H1 (cell line): Measurements from ENCODE around the gene SCGN. TPM values are rescaled to one million over a fixed set of nuclear protein-coding genes. Genes with fewer than 3 reads are reported as not detected.

ENCODE experiments used
- CTCF ChIA-PET: fragments of 300-600 bp; sonication (Branson Sonifier 250); formaldehyde crosslinking; loops from one replicate; lab custom pipeline; 2021; ENCODE audit not compliant: partially characterized antibody; lab: Charles Lee
- POLR2A ChIA-PET: fragments of 300-600 bp; sonication (Branson Sonifier 250); formaldehyde crosslinking; loops from one replicate; lab custom pipeline; 2021; ENCODE audit warnings: inconsistent platforms; ENCODE audit not compliant: partially characterized antibody; lab: Charles Lee
- DNase-seq, 2 experiments: peaks; one replicate each; pipeline versions ENCODE4 v3.0.0 to v3.0.0-alpha.2; 2010 to 2022; ENCODE audit warnings: low spot score in 2 of 2, low read depth in 1 of 2, mixed read lengths in 1 of 2
- FAIRE-seq: peaks from 2 replicates; lab custom pipeline; 2011; peaks lifted over from hg19 to GRCh38; lab: Jason Lieb, UNC
- H2AFZ ChIP-seq: 2 replicates; pipeline ENCODE4 v1.8.1; 2012; ENCODE audit warnings: low read length, inconsistent platforms
- H2AK5ac ChIP-seq: 2 replicates; pipeline ENCODE4 v1.6.1; 2013; ENCODE audit warnings: low read depth, low read length
- H2BK120ac ChIP-seq: replicated peaks from 2 replicates; pipeline ENCODE3; 2013; ENCODE audit warnings: low read depth, low read length, inconsistent platforms
- H2BK12ac ChIP-seq: 2 replicates; pipeline ENCODE4 v1.6.1; 2013; ENCODE audit warnings: low read depth, low read length
- H2BK15ac ChIP-seq: 2 replicates; pipeline ENCODE4 v1.6.1; 2013; ENCODE audit warnings: low read length
- H2BK20ac ChIP-seq: 2 replicates; pipeline ENCODE4 v1.6.1; 2013; ENCODE audit warnings: low read length
- H2BK5ac ChIP-seq: 2 replicates; pipeline ENCODE4 v1.6.1; 2013; ENCODE audit warnings: low read depth, low read length
- H3K14ac ChIP-seq: 2 replicates; pipeline ENCODE4 v1.6.1; 2013; ENCODE audit warnings: inconsistent platforms; ENCODE audit not compliant: insufficient read length
- H3K18ac ChIP-seq: 2 replicates; pipeline ENCODE4 v1.6.1; 2013; ENCODE audit warnings: low read length; ENCODE audit errors: extremely low read depth
- H3K23ac ChIP-seq: 2 replicates; pipeline ENCODE4 v1.6.1; 2013; ENCODE audit warnings: inconsistent platforms; ENCODE audit not compliant: insufficient read length
- H3K23me2 ChIP-seq: 2 replicates; pipeline ENCODE4 v1.6.1; 2013; ENCODE audit warnings: low read depth, low read length
- H3K27ac ChIP-seq: 2 replicates; pipeline ENCODE4 v1.6.1; 2011; ENCODE audit warnings: low read depth, low read length, inconsistent platforms
- H3K27me3 ChIP-seq, 4 experiments: replicated peaks in 1 of 4; 1 replicate in 1 of 4; 2 replicates in 3 of 4; pipeline versions ENCODE4 v1.6.1 to v1.8.1; 2011 to 2013; ENCODE audit warnings: low read length in 3 of 4, mild to moderate bottlenecking in 3 of 4, inconsistent platforms in 2 of 4, mixed read lengths in 2 of 4, moderate library complexity in 1 of 4; ENCODE audit not compliant: control insufficient read depth in 3 of 4, insufficient read depth in 3 of 4; ENCODE audit errors: extremely low read depth in 1 of 4
- H3K36me3 ChIP-seq, 4 experiments: 2 replicates each; pipeline versions ENCODE4 v1.6.1 to v1.8.1; 2011 to 2013; ENCODE audit warnings: mild to moderate bottlenecking in 4 of 4, low read length in 3 of 4, moderate library complexity in 2 of 4, control low read depth in 1 of 4, inconsistent platforms in 1 of 4; ENCODE audit not compliant: insufficient read depth in 4 of 4, control insufficient read depth in 2 of 4
- H3K4ac ChIP-seq: replicated peaks from 2 replicates; pipeline ENCODE3; 2013; ENCODE audit warnings: low read length, low read depth, mixed read lengths, inconsistent platforms; ENCODE audit not compliant: insufficient read length
- H3K4me1 ChIP-seq, 4 experiments: replicated peaks in 1 of 4; 1 replicate in 1 of 4; 2 replicates in 3 of 4; pipeline versions ENCODE4 v1.6.1 to v1.8.1; 2011 to 2013; ENCODE audit warnings: low read length in 3 of 4, inconsistent platforms in 2 of 4, mixed read lengths in 1 of 4; ENCODE audit not compliant: insufficient read depth in 4 of 4, control insufficient read depth in 3 of 4
- H3K4me2 ChIP-seq, 2 experiments: 2 replicates each; pipeline versions ENCODE4 v1.6.1 to v1.8.1; 2011 to 2013; ENCODE audit warnings: low read depth in 2 of 2, low read length in 2 of 2, control low read depth in 1 of 2, inconsistent platforms in 1 of 2, mild to moderate bottlenecking in 1 of 2; ENCODE audit not compliant: insufficient read depth in 1 of 2
- H3K4me3 ChIP-seq, 4 experiments: fragments of 200-600, 300-600 bp in 1 of 4; sonication (generic), shearing (Covaris generic), sonication (Bioruptor Twin) in 1 of 4; 2 replicates each; pipeline versions ENCODE4 v1.5.1 to v1.8.1; 2011 to 2016; ENCODE audit warnings: low read length in 4 of 4, low read depth in 3 of 4, control low read depth in 2 of 4, inconsistent platforms in 2 of 4, mild to moderate bottlenecking in 2 of 4, mixed read lengths in 1 of 4, moderate library complexity in 1 of 4; ENCODE audit not compliant: insufficient read depth in 2 of 4; ENCODE audit errors: extremely low read depth in 1 of 4
- H3K56ac ChIP-seq: replicated peaks from 2 replicates; pipeline ENCODE3; 2013; ENCODE audit warnings: low read depth, mild to moderate bottlenecking, mixed read lengths, low read length, inconsistent platforms; ENCODE audit not compliant: insufficient read length
- H3K79me1 ChIP-seq: 2 replicates; pipeline ENCODE4 v1.6.1; 2013; ENCODE audit warnings: low read depth, low read length, control low read depth
- H3K79me2 ChIP-seq, 2 experiments: 2 replicates each; pipeline versions ENCODE4 v1.6.1 to v1.8.1; 2012 to 2013; ENCODE audit warnings: low read length in 2 of 2, mild to moderate bottlenecking in 2 of 2, inconsistent platforms in 1 of 2; ENCODE audit not compliant: insufficient read depth in 2 of 2, control insufficient read depth in 1 of 2
- H3K9ac ChIP-seq, 4 experiments: replicated peaks in 1 of 4; 1 replicate in 1 of 4; 2 replicates in 3 of 4; pipeline versions ENCODE4 v1.6.1 to v1.8.1; 2011 to 2013; ENCODE audit warnings: low read depth in 3 of 4, low read length in 3 of 4, control low read depth in 2 of 4, mild to moderate bottlenecking in 2 of 4, moderate library complexity in 2 of 4, inconsistent platforms in 1 of 4; ENCODE audit errors: extremely low read depth in 1 of 4
- H3K9me3 ChIP-seq, 2 experiments: 2 replicates each; pipeline versions ENCODE4 v1.6.1 to v1.8.1; 2012 to 2013; ENCODE audit warnings: mild to moderate bottlenecking in 2 of 2, moderate library complexity in 2 of 2, control low read depth in 1 of 2, inconsistent platforms in 1 of 2, low read depth in 1 of 2, low read length in 1 of 2, mixed read lengths in 1 of 2; ENCODE audit not compliant: insufficient read depth in 2 of 2
- H4K20me1 ChIP-seq, 2 experiments: replicated peaks in 1 of 2; 2 replicates each; pipeline versions ENCODE3 to v1.8.1; 2011 to 2013; ENCODE audit warnings: inconsistent platforms in 2 of 2, low read length in 2 of 2, mild to moderate bottlenecking in 1 of 2; ENCODE audit not compliant: insufficient read depth in 2 of 2, control insufficient read depth in 1 of 2
- H4K5ac ChIP-seq: 2 replicates; pipeline ENCODE4 v1.6.1; 2013; ENCODE audit warnings: low read length, low read depth, mixed read lengths, inconsistent platforms; ENCODE audit not compliant: insufficient read length
- H4K8ac ChIP-seq: 2 replicates; pipeline ENCODE4 v1.8.0; 2013; ENCODE audit warnings: mild to moderate bottlenecking, moderate library complexity, low read length, inconsistent platforms; ENCODE audit not compliant: insufficient read depth; ENCODE audit errors: extremely low read depth
- H4K91ac ChIP-seq: replicated peaks from 2 replicates; pipeline ENCODE3; 2013; ENCODE audit warnings: low read length, mixed read lengths, inconsistent platforms; ENCODE audit not compliant: insufficient read length
- CHD1 ChIP-seq: IDR thresholded peaks from 2 replicates; pipeline ENCODE4 v1.6.1; 2012; ENCODE audit warnings: low read depth, low read length, improper control_type of control experiment
- EP300 ChIP-seq, 2 experiments: IDR thresholded peaks; 1 replicate in 1 of 2; 2 replicates in 1 of 2; pipeline ENCODE4 v1.6.1; 2011 to 2012; ENCODE audit warnings: low read depth in 2 of 2, low read length in 2 of 2, mild to moderate bottlenecking in 2 of 2, borderline replicate concordance in 1 of 2, inconsistent platforms in 1 of 2, moderate library complexity in 1 of 2
- FOSL1 ChIP-seq: IDR thresholded peaks from 2 replicates; pipeline ENCODE4 v1.6.1; 2011; ENCODE audit warnings: mild to moderate bottlenecking, low read depth, low read length, moderate library complexity; ENCODE audit not compliant: insufficient read depth
- KDM1A ChIP-seq: fragments of 200-600, 300-600 bp; sonication (generic); IDR thresholded peaks from 2 replicates; pipeline ENCODE4 v1.7.1; 2016; ENCODE audit warnings: mild to moderate bottlenecking, low read length, borderline replicate concordance
- KDM4A ChIP-seq: IDR thresholded peaks from one replicate; pipeline ENCODE4 v1.7.1; 2012; ENCODE audit warnings: low read depth, mild to moderate bottlenecking, moderate library complexity, low read length, inconsistent platforms; ENCODE audit not compliant: severe bottlenecking
- RAD21 ChIP-seq, 2 experiments: IDR thresholded peaks in 1 of 2; conservative IDR thresholded peaks in 1 of 2; 2 replicates each; pipeline ENCODE4 v1.6.1; 2011; ENCODE audit warnings: low read depth in 2 of 2, low read length in 2 of 2, improper control_type of control experiment in 1 of 2, inconsistent platforms in 1 of 2, mild to moderate bottlenecking in 1 of 2, moderate library complexity in 1 of 2
- RXRA ChIP-seq: IDR thresholded peaks from 2 replicates; pipeline ENCODE4 v1.6.1; 2011; ENCODE audit warnings: low read depth, mild to moderate bottlenecking, low read length, moderate library complexity; ENCODE audit not compliant: insufficient read depth
- SAP30 ChIP-seq: fragments of 300-600 bp; sonication (generic); IDR thresholded peaks from 2 replicates; pipeline ENCODE4 v1.7.1; 2012; ENCODE audit warnings: low read length, moderate library complexity, mild to moderate bottlenecking, inconsistent platforms; ENCODE audit not compliant: insufficient read depth, insufficient replicate concordance
- SIX5 ChIP-seq: IDR thresholded peaks from 2 replicates; pipeline ENCODE4 v1.6.1; 2011; ENCODE audit warnings: mild to moderate bottlenecking, low read depth, low read length
- SP1 ChIP-seq: IDR thresholded peaks from 2 replicates; pipeline ENCODE4 v1.6.1; 2011; ENCODE audit warnings: low read depth, low read length
- WGBS, 2 experiments: shearing (Covaris generic) in 1 of 2; methylation state at CpG; one replicate each; pipeline versions ENCODE4 v1.1.6 to v1.1.7; 2013 to 2015; ENCODE audit warnings: low lambda C conversion rate in 2 of 2, mixed read lengths in 2 of 2, inconsistent platforms in 1 of 2, low coverage in 1 of 2, missing lambda C conversion rate in 1 of 2; ENCODE audit not compliant: insufficient replicate concordance in 2 of 2, insufficient coverage in 1 of 2, insufficient read length in 1 of 2; ENCODE audit errors: extremely low coverage in 1 of 2, missing lambda C conversion rate in 1 of 2; 5-methylcytosine and 5-hydroxymethylcytosine counted together
- polyA plus RNA-seq, 7 experiments: library from polyadenylated mRNA; depleted of rRNA in 3 of 7; stranded (reverse) in 5 of 7; unstranded in 2 of 7; fragments of >200 nt in 5 of 7; fragments of 200-250 nt in 2 of 7; gene quantifications; 1 replicate in 5 of 7; 2 replicates in 1 of 7; 4 replicates in 1 of 7; pipeline versions ENCODE4 v1.2.1 to v1.2.3, GENCODE V29; 2011 to 2013; ENCODE audit warnings: missing spikeins in 2 of 7, mixed read lengths in 2 of 7
- total RNA-seq: library from RNA; stranded (reverse); fragmentation: NEBNext Ultra II Directional; extraction: Animal tissue kit (Norgen Biotek cat#: 25700); gene quantifications from 2 replicates; pipeline ENCODE4 v1.2.1, GENCODE V29; 2021

The SCGN gene
- total and polyA plus RNA-seq, 2 of the 8 experiments (the other 6 are each of a cell fraction or from before 2014, with no cell fraction given): not detected

DNA sequence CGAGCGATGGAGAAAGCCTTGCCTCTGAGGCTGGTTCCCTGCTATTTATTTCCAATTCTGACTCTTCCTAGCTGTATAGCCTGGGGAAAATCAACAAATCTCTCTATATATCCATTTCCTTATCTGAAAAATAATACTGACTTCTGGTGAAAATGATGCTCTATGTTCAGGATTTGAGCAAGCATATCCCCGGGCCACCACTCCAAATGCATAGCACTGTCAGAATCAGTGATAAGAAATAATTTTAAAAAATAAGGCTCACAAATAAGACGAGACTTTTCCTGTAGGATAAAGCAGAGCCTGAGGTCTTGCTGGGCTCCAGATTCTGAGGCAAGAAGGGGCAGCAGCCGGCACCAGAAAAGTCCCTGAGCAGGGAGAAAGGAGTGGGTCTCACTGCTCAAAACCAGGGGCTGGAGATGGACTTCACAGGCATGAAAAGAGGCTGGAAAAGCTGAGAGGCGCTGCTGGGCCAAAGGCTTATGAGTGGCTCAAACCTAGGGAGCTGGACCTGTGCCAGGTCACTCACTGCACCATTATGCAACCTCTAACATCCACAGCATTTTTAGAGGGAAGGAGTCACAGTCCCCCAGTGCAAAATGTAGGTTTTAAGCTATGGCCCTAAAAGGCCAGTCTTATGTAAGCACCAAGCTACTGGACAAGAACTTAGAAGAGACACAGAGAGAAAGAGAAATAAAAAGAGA lies 54.4 kb downstream of the SCGN start:
- Histone ChIP-seq H4K8ac (no peak overlapping the region), H2AK5ac (no peak overlapping the region), H3K4me1 (no peaks in the 10 kb centered on the region), H3K4me2 (no peak overlapping the region), H3K27me3 (no peaks in the 10 kb centered on the region), H3K4me3 (no peak overlapping the region), H3K23ac (no peak overlapping the region), H3K79me1 (no peaks in the 10 kb centered on the region), H2BK20ac (no peak overlapping the region), H2BK120ac (no peak overlapping the region), H3K9me3 (no peaks in the 10 kb centered on the region), H3K23me2 (no peaks in the 10 kb centered on the region; the same call in 1 of the 2 replicates), H2BK12ac (no peak overlapping the region), H3K18ac (no peak overlapping the region), H3K14ac (no peak overlapping the region), H3K56ac (no peak overlapping the region), H2AFZ (no peak overlapping the region), H3K36me3 (no peaks in the 10 kb centered on the region), H4K20me1 (no peaks in the 10 kb centered on the region), H3K79me2 (no peaks in the 10 kb centered on the region), H4K91ac (no peak overlapping the region), H3K27ac (no peak overlapping the region), H3K9ac (no peak overlapping the region), H2BK5ac (no peak overlapping the region), H2BK15ac (no peak overlapping the region), H3K4ac (no peak overlapping the region), H4K5ac (no peak overlapping the region)
- FAIRE-seq: no peak
- ChIA-PET POLR2A (no interaction called here), CTCF (interaction anchor here (0.8 to 7.1 kb wide), 5 partner anchors 10 to 123 kb away, joined by 3 to 52 read pairs (median 3); no protein-coding TSS in a partner anchor)
- TF ChIP-seq SP1 (no peak), KDM4A (no peak), FOSL1 (no peak), CHD1 (no peak), EP300 (IDR thresholded peaks at IDR 0.05; ENCODE audit: borderline replicate concordance in 1 of 2, low read depth in 2 of 2, low read length in 2 of 2) (no peak), RXRA (no peak), KDM1A (no peak), RAD21 (IDR thresholded peaks at IDR 0.05 in 1 of 2, conservative IDR thresholded peaks at IDR 0.05 in 1 of 2; ENCODE audit: low read depth in 2 of 2, low read length in 2 of 2) (no peak), SIX5 (no peak), SAP30 (no peak)
- WGBS, 2 experiments: 82% methylated on average over 6 of the region's 6 CpGs; no CpG with 5 or more reads in 1 of the 2 experiments
- DNase-seq: no peak
